ENCODE results near the gene CDKN2AIP. TPM values are rescaled to one million over a fixed set of nuclear protein-coding genes. Genes with fewer than 3 reads are reported as not detected.

CDKN2AIP gene
- polyA plus RNA-seq, 1 of the 3 experiments (the other 2 are of a cell fraction): 8.3 TPM

DNA sequence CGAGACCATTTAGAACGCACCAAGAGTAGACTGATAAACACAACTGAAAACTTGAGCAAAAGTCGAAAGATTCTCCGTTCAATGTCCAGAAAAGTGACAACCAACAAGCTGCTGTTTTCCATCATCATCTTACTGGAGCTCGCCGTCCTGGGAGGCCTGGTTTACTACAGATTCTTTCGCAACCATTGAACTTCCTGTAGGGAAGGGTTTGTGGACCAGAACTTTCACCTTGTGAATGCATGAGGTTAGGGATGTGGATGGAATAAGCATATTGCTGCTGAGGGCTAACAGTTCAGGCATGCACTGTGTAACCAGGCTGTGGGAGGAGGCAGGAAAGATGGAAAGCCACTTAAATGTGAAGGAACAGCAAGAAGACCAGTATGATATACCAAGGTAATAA, 39.6 kb downstream of the CDKN2AIP start:
- Histone ChIP-seq H3K9me2 (no peaks in the 10 kb centered on the region), H3F3A (replicated peaks; ENCODE audit: insufficient read depth) (no peaks in the 10 kb centered on the region), H4K20me1 (ENCODE audit: insufficient read depth) (no peaks in the 10 kb centered on the region), H3K4me2 (no peak overlapping the region), H3K27ac (ENCODE audit: low read depth in 2 of 2, low read length in 1 of 2) (no peak overlapping the region), H3K9ac (no peak overlapping the region), H3K36me3 (replicated peaks in 1 of 2; ENCODE audit: control insufficient read depth in 1 of 2, insufficient read depth in 2 of 2, low read length in 1 of 2) (no peaks in the 10 kb centered on the region), H3K9me3 (no peaks in the 10 kb centered on the region), H2AFZ (ENCODE audit: low read depth) (no peak overlapping the region), H3K4me3 (ENCODE audit: low read depth in 2 of 2, low read length in 1 of 2) (no peak overlapping the region), H3K79me2 (ENCODE audit: insufficient read depth) (no peaks in the 10 kb centered on the region), H3K4me1 (ENCODE audit: control insufficient read depth in 1 of 2, insufficient read depth in 2 of 2, low read depth in 1 of 2, low read length in 1 of 2) (no peaks in the 10 kb centered on the region), H3K27me3 (ENCODE audit: insufficient read depth) (no peaks in the 10 kb centered on the region)
- 94% methylated on average over 7 of the region's 7 CpGs for WGBS (ENCODE audit: low lambda C conversion rate)
- TF ChIP-seq, protein P1, sequence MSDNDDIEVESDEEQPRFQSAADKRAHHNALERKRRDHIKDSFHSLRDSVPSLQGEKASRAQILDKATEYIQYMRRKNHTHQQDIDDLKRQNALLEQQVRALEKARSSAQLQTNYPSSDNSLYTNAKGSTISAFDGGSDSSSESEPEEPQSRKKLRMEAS (IDR thresholded peaks at IDR 0.05; ENCODE audit: low read depth): no peak
- TF ChIP-seq GABPA (IDR thresholded peaks at IDR 0.05; ENCODE audit: low read depth) (no peak), NRF1 (IDR thresholded peaks at IDR 0.05; ENCODE audit: low read depth, low read length) (no peak), MXI1 (IDR thresholded peaks at IDR 0.05; ENCODE audit: low read depth, low read length) (no peak), TCF12 (IDR thresholded peaks at IDR 0.05) (no peak), EP300 (IDR thresholded peaks at IDR 0.05; ENCODE audit: borderline replicate concordance in 1 of 2, low read depth in 1 of 2, low read length in 1 of 2) (no peak), RXRA (IDR thresholded peaks at IDR 0.05; ENCODE audit: borderline replicate concordance, low read depth) (no peak), RAD21 (IDR thresholded peaks at IDR 0.05; ENCODE audit: low read length) (no peak), TAF1 (IDR thresholded peaks at IDR 0.05; ENCODE audit: borderline replicate concordance, low read depth, low read length) (no peak), NFIC (IDR thresholded peaks at IDR 0.05; ENCODE audit: borderline replicate concordance) (no peak), POLR2AphosphoS5 (IDR thresholded peaks at IDR 0.05; ENCODE audit: low read depth, low read length) (no peak), RCOR1 (IDR thresholded peaks at IDR 0.05; ENCODE audit: low read length) (no peak), FOXJ3 (CRISPR knock-in tag; IDR thresholded peaks at IDR 0.05) (no peak), SMC3 (IDR thresholded peaks at IDR 0.05; ENCODE audit: low read depth, low read length) (no peak)
- TF ChIP-seq, protein P2, sequence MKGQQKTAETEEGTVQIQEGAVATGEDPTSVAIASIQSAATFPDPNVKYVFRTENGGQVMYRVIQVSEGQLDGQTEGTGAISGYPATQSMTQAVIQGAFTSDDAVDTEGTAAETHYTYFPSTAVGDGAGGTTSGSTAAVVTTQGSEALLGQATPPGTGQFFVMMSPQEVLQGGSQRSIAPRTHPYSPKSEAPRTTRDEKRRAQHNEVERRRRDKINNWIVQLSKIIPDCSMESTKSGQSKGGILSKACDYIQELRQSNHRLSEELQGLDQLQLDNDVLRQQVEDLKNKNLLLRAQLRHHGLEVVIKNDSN (IDR thresholded peaks at IDR 0.05; ENCODE audit: borderline replicate concordance, low read depth): no peak
- TF ChIP-seq, protein P3, sequence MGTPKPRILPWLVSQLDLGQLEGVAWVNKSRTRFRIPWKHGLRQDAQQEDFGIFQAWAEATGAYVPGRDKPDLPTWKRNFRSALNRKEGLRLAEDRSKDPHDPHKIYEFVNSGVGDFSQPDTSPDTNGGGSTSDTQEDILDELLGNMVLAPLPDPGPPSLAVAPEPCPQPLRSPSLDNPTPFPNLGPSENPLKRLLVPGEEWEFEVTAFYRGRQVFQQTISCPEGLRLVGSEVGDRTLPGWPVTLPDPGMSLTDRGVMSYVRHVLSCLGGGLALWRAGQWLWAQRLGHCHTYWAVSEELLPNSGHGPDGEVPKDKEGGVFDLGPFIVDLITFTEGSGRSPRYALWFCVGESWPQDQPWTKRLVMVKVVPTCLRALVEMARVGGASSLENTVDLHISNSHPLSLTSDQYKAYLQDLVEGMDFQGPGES (IDR thresholded peaks at IDR 0.05; ENCODE audit: low read depth, low read length): no peak
- TF ChIP-seq, protein P4, sequence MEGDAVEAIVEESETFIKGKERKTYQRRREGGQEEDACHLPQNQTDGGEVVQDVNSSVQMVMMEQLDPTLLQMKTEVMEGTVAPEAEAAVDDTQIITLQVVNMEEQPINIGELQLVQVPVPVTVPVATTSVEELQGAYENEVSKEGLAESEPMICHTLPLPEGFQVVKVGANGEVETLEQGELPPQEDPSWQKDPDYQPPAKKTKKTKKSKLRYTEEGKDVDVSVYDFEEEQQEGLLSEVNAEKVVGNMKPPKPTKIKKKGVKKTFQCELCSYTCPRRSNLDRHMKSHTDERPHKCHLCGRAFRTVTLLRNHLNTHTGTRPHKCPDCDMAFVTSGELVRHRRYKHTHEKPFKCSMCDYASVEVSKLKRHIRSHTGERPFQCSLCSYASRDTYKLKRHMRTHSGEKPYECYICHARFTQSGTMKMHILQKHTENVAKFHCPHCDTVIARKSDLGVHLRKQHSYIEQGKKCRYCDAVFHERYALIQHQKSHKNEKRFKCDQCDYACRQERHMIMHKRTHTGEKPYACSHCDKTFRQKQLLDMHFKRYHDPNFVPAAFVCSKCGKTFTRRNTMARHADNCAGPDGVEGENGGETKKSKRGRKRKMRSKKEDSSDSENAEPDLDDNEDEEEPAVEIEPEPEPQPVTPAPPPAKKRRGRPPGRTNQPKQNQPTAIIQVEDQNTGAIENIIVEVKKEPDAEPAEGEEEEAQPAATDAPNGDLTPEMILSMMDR (IDR thresholded peaks at IDR 0.05): no peak
- POLR2A ChIA-PET: no interaction called here
- CTCF ChIA-PET: no interaction called here
- DNase-seq: no peak

Data from SK-N-SH (cell line).